Measurements from ENCODE around the gene GNA15.

- no peak for TF ChIP-seq CTCF (IDR thresholded peaks at IDR 0.05)
- no peak for TF ChIP-seq POLR2A (IDR thresholded peaks at IDR 0.05)
These were observed 26.3 kb upstream of the GNA15 start for GRCh38 chr19:3109491-3109890.

Data from Peyer's patch (tissue), 4 donors.